ENCODE data around the gene LCORL.
"Not testable (repeated sequence)": the region's sequence is repeated elsewhere in the genome, so short reads cannot be mapped to it uniquely, and the experiment has no call there.

Gene LCORL

DNA sequence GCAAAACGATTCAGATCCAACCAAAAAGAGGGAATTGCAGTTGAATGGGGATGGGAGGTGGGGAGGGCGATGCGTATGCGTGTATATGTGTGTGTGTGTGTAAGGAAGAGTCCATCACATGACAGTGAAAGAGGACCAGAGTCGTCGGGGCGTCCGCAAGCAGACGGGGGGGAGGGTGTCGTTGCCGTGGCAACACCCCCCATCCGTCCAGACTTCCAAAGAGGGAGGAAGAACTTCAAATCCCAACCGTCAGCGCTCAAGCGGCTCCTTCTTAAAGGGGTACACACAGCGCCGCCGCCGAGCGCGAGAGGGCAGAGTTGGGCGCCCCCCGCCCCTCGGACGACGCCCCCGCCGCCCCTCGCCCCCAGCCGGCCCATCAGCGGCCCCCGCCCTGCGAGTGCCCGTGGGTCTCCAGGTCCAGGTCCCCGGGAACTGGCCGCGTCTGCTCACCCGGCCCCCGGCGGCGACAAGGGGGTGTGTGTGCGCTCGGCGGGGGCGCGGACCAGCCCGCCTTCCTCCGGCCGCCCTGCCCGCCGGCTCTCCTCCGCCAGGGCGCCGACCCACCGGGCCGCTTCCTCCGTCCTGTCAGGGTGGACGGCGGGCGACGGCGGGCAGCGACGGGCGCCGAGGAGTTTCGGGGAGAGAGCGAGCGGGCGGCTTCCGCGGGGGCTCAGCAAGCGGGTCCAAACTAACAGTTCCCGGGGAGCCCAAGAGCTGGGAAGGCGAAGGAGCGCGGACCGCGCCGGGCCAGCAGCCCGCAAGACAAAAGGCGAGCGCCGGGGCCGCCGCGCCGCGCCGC, 685 bp downstream of the LCORL start:
- in situ Hi-C loops (cut with MboI; ENCODE audit: low sequenced_read_pairs, unreplicated experiment), result no loop called here
- DNase-seq (ENCODE audit: low spot score), result peak; percentile 61
- TF ChIP-seq, protein P1, sequence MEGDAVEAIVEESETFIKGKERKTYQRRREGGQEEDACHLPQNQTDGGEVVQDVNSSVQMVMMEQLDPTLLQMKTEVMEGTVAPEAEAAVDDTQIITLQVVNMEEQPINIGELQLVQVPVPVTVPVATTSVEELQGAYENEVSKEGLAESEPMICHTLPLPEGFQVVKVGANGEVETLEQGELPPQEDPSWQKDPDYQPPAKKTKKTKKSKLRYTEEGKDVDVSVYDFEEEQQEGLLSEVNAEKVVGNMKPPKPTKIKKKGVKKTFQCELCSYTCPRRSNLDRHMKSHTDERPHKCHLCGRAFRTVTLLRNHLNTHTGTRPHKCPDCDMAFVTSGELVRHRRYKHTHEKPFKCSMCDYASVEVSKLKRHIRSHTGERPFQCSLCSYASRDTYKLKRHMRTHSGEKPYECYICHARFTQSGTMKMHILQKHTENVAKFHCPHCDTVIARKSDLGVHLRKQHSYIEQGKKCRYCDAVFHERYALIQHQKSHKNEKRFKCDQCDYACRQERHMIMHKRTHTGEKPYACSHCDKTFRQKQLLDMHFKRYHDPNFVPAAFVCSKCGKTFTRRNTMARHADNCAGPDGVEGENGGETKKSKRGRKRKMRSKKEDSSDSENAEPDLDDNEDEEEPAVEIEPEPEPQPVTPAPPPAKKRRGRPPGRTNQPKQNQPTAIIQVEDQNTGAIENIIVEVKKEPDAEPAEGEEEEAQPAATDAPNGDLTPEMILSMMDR (IDR thresholded peaks at IDR 0.05; ENCODE audit: borderline replicate concordance, control extremely low read depth, extremely low read depth, insufficient read depth, missing control alignments), result no peak

- in situ Hi-C loops (cut with MboI; ENCODE audit: low sequenced_read_pairs, unreplicated experiment), result no loop called here
- TF ChIP-seq, protein P1 (IDR thresholded peaks at IDR 0.05; ENCODE audit: borderline replicate concordance, control extremely low read depth, extremely low read depth, insufficient read depth, missing control alignments), result no peak
- peak; percentile 16 for DNase-seq (ENCODE audit: low spot score)
Measured at GRCh38 chr4:18020145-18020670, 1.3 kb downstream of the LCORL start.

GRCh38 chr4:18014269-18014668, 7.3 kb downstream of the LCORL start:
- in situ Hi-C loops (cut with MboI; ENCODE audit: low sequenced_read_pairs, unreplicated experiment), result no loop called here
- DNase-seq (ENCODE audit: low spot score), result no peak
- TF ChIP-seq, protein P1 (IDR thresholded peaks at IDR 0.05; ENCODE audit: borderline replicate concordance, control extremely low read depth, extremely low read depth, insufficient read depth, missing control alignments), result no peak

GRCh38 chr4:18012807-18013462, 8.6 kb downstream of the LCORL start:
- in situ Hi-C loops (cut with MboI; ENCODE audit: low sequenced_read_pairs, unreplicated experiment), result no loop called here

GRCh38 chr4:18012134-18012806, 9.3 kb downstream of the LCORL start:
- TF ChIP-seq, protein P1 (IDR thresholded peaks at IDR 0.05; ENCODE audit: borderline replicate concordance, control extremely low read depth, extremely low read depth, insufficient read depth, missing control alignments), result no peak
- DNase-seq (ENCODE audit: low spot score), result no peak
- in situ Hi-C loops (cut with MboI; ENCODE audit: low sequenced_read_pairs, unreplicated experiment), result no loop called here

More at GRCh38 chr4:18012807-18013462, 8.6 kb downstream of the LCORL start:
- no peak for DNase-seq (ENCODE audit: low spot score)
- TF ChIP-seq, protein P1 (IDR thresholded peaks at IDR 0.05; ENCODE audit: borderline replicate concordance, control extremely low read depth, extremely low read depth, insufficient read depth, missing control alignments), result no peak

- TF ChIP-seq, protein P1 (IDR thresholded peaks at IDR 0.05; ENCODE audit: borderline replicate concordance, control extremely low read depth, extremely low read depth, insufficient read depth, missing control alignments), result no peak
- DNase-seq (ENCODE audit: low spot score), result no peak
- in situ Hi-C loops (cut with MboI; ENCODE audit: low sequenced_read_pairs, unreplicated experiment), result no loop called here
Measured at GRCh38 chr4:18007625-18008024, 13.9 kb downstream of the LCORL start.

- in situ Hi-C loops (cut with MboI; ENCODE audit: low sequenced_read_pairs, unreplicated experiment); DNase-seq (ENCODE audit: low spot score): not testable (repeated sequence)
Measured at GRCh38 chr4:18006432-18006831, 15.1 kb downstream of the LCORL start.

Data from GM13976 (cell line).